GM10248 (cell line): Measurements from ENCODE around the gene ECHDC3.
"Not testable (repeated sequence)": the region's sequence is repeated elsewhere in the genome, so short reads cannot be mapped to it uniquely, and the experiment has no call there.

Source experiments
- CTCF ChIA-PET: fragments of 300-600 bp; sonication (Branson Sonifier 250); formaldehyde crosslinking; extraction: SDS; loops from one replicate; lab custom pipeline; 2021; ENCODE audit warnings: antibody characterized with exemption; lab: Yijun Ruan, JAX
- POLR2A ChIA-PET: fragments of 350-650 bp; sonication (Branson Sonifier 250); formaldehyde crosslinking; extraction: SDS; loops from one replicate; lab custom pipeline; 2020; ENCODE audit warnings: antibody characterized with exemption; lab: Yijun Ruan, JAX
- DNase-seq: peaks from one replicate; pipeline ENCODE4 v3.0.0; 2012; ENCODE audit errors: extremely low spot score
- CTCF ChIP-seq: IDR thresholded peaks from 2 replicates; pipeline ENCODE4 v1.5.1; 2012; ENCODE audit warnings: mild to moderate bottlenecking, low read depth; ENCODE audit errors: extremely low read depth, missing control alignments, control extremely low read depth

ECHDC3 gene

GRCh38 chr10:11730779-11731178, 11.4 kb upstream of the ECHDC3 start:
- no peak for TF ChIP-seq CTCF
- no peak for DNase-seq
- ChIA-PET CTCF (interaction anchor here (0.8 to 4.7 kb wide), 3 partner anchors 26 to 216 kb away, joined by 3 to 21 read pairs (median 3); no protein-coding TSS in a partner anchor), POLR2A (interaction anchor here (0.6 kb wide), 1 partner anchor 692 kb away, joined by 3 read pairs; no protein-coding TSS in a partner anchor)

GRCh38 chr10:11736767-11737166, 5.4 kb upstream of the ECHDC3 start:
- POLR2A ChIA-PET, DNase-seq, CTCF ChIA-PET: not testable (repeated sequence)

- DNase-seq, POLR2A ChIA-PET, CTCF ChIA-PET: not testable (repeated sequence)
Measured at GRCh38 chr10:11737258-11738032, 4.7 kb upstream of the ECHDC3 start.

- no peak for DNase-seq
- CTCF ChIA-PET = interaction anchor here (0.7 to 5.4 kb wide), 2 partner anchors 13 to 17 kb away, joined by 3 to 19 read pairs; no protein-coding TSS in a partner anchor
- POLR2A ChIA-PET = no interaction called here
- TF ChIP-seq CTCF = no peak
Measured at GRCh38 chr10:11740907-11741306, 1.3 kb upstream of the ECHDC3 start.

GRCh38 chr10:11741608-11742007, 574 bp upstream of the ECHDC3 start:
- DNase-seq = no peak
- CTCF ChIA-PET = interaction anchor here (0.7 to 5.4 kb wide), 2 partner anchors 14 to 16 kb away, joined by 3 to 19 read pairs; no protein-coding TSS in a partner anchor
- TF ChIP-seq CTCF = no peak
- POLR2A ChIA-PET = no interaction called here

GRCh38 chr10:11742779-11743298, 657 bp downstream of the ECHDC3 start:
- POLR2A ChIA-PET = no interaction called here
- CTCF ChIA-PET = interaction anchor here (1.5 to 5.4 kb wide), 2 partner anchors 15 to 228 kb away, joined by 6 to 19 read pairs; no protein-coding TSS in a partner anchor
- TF ChIP-seq CTCF = no peak
- DNase-seq = no peak

- DNase-seq = no peak
- CTCF ChIA-PET = interaction anchor here (1.5 to 5.4 kb wide), 2 partner anchors 14 to 229 kb away, joined by 6 to 19 read pairs; no protein-coding TSS in a partner anchor
- POLR2A ChIA-PET = no interaction called here
- no peak for TF ChIP-seq CTCF
Measured at GRCh38 chr10:11743461-11744338, 1.5 kb downstream of the ECHDC3 start.
